ENCODE results near the gene MISFA.

DNA sequence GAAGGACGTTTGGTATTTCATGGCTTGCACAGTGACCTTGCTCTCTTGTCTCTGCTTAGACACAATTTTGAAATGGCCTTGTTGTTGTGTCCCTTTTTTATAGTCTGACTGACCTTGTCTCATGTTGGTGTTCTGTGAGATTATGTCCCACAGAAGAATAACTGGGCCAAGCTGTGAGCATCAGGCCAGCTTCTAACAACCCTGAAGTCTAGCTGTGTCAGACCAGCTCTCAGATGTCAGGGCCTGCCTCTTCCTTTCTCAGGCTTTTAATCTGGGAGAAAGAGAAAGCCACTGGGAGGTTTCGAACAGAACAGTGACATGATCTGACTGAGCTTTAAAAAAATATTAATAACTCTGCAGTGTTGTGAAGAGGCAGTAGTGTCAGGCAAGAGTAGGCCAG lies 9.0 kb upstream of the MISFA start:
- TF ChIP-seq, protein P1, sequence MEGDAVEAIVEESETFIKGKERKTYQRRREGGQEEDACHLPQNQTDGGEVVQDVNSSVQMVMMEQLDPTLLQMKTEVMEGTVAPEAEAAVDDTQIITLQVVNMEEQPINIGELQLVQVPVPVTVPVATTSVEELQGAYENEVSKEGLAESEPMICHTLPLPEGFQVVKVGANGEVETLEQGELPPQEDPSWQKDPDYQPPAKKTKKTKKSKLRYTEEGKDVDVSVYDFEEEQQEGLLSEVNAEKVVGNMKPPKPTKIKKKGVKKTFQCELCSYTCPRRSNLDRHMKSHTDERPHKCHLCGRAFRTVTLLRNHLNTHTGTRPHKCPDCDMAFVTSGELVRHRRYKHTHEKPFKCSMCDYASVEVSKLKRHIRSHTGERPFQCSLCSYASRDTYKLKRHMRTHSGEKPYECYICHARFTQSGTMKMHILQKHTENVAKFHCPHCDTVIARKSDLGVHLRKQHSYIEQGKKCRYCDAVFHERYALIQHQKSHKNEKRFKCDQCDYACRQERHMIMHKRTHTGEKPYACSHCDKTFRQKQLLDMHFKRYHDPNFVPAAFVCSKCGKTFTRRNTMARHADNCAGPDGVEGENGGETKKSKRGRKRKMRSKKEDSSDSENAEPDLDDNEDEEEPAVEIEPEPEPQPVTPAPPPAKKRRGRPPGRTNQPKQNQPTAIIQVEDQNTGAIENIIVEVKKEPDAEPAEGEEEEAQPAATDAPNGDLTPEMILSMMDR (IDR thresholded peaks at IDR 0.05; ENCODE audit: low read depth, low read length) = no peak
- TF ChIP-seq POLR2A (IDR thresholded peaks at IDR 0.05; ENCODE audit: extremely low read depth, insufficient read length) = no peak

Data from NB4 (cell line).